GM23338 (cell line): ENCODE data around the gene ZNF142.

ENCODE experiments used
- CTCF ChIP-seq, 2 experiments: fragments of 200-600 bp in 1 of 2; sonication (generic) in 1 of 2; conservative IDR thresholded peaks; 2 replicates each; pipeline versions ENCODE4 v1.5.1 to v1.6.1; 2016 to 2017; ENCODE audit warnings: antibody characterized with exemption in 2 of 2, low read depth in 2 of 2, mild to moderate bottlenecking in 2 of 2, moderate library complexity in 1 of 2
- EZH2phosphoT487 ChIP-seq: fragments of 200-600 bp; sonication (generic); IDR thresholded peaks from one replicate; pipeline ENCODE4 v1.8.1; 2018; ENCODE audit warnings: antibody characterized with exemption; ENCODE audit not compliant: unreplicated experiment
- JUNB ChIP-seq: IDR thresholded peaks from one replicate; pipeline ENCODE4 v1.6.1; 2016; ENCODE audit warnings: antibody characterized with exemption; ENCODE audit not compliant: unreplicated experiment

DNA sequence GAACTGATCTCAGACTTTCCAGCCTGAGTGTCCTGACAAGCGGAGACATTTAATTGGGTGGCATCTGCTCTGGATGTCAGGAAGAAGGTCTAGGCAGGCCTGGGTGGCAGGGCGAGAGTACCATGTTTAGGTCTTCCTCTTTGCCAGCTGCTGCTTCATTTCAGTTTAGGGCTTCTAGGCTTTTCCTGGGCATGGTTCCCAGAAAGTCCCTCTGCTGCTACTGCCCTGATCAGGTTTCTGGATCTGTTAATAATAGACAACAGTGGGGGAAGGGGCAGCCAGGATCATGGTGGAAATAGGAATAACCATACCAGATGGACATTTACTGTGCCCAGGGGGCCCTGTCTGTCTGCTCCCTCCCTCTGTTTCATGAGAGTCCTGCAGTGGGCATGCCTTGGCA lies 54.0 kb downstream of the ZNF142 start:
- no peak for TF ChIP-seq CTCF (conservative IDR thresholded peaks at IDR 0.05; ENCODE audit: low read depth in 2 of 2)
- no peak for TF ChIP-seq JUNB
- TF ChIP-seq EZH2phosphoT487 = no peak
